Activated CD4-positive, alpha-beta T cell treated with anti-CD3 and anti-CD28 coated beads, Interleukin-2, Interleukin-4, amounts not matched to agents 100 ng/mL and 50 ng/mL, durations not matched to agents 16 hours and 8 hours (primary cell): ENCODE results near the gene CARMIL1.

Source experiments
- DNase-seq: peaks from one replicate; pipeline ENCODE4 v3.0.0-alpha.2; 2020; ENCODE audit warnings: low spot score

The CARMIL1 gene

GRCh38 chr6:25311331-25311840 is 32.2 kb downstream of the CARMIL1 start:
- no peak for DNase-seq

GRCh38 chr6:25312034-25312620 is 33.0 kb downstream of the CARMIL1 start:
- DNase-seq: no peak

GRCh38 chr6:25312703-25313102 is 33.5 kb downstream of the CARMIL1 start:
- DNase-seq: no peak

GRCh38 chr6:25314509-25315175 is 35.5 kb downstream of the CARMIL1 start:
- DNase-seq: no peak

- DNase-seq: no peak
These were observed 36.3 kb downstream of the CARMIL1 start for GRCh38 chr6:25315194-25316177.

- DNase-seq: no peak
These were observed 37.5 kb downstream of the CARMIL1 start for GRCh38 chr6:25316626-25317025.

- DNase-seq: no peak
These were observed 39.4 kb downstream of the CARMIL1 start for GRCh38 chr6:25318589-25318988.

- no peak for DNase-seq
These were observed 41.3 kb downstream of the CARMIL1 start for GRCh38 chr6:25320459-25320858.

GRCh38 chr6:25322692-25323091 is 43.5 kb downstream of the CARMIL1 start:
- no peak for DNase-seq

- no peak for DNase-seq
These were observed 45.0 kb downstream of the CARMIL1 start for GRCh38 chr6:25324066-25324762.

- no peak for DNase-seq
These were observed 47.0 kb downstream of the CARMIL1 start for GRCh38 chr6:25326126-25326525.

GRCh38 chr6:25326960-25327359 is 47.8 kb downstream of the CARMIL1 start:
- no peak for DNase-seq

- DNase-seq: no peak
These were observed 48.3 kb downstream of the CARMIL1 start for GRCh38 chr6:25327432-25327831.

- DNase-seq: no peak
These were observed 50.1 kb downstream of the CARMIL1 start for GRCh38 chr6:25329161-25329817.

GRCh38 chr6:25329982-25330381 is 50.8 kb downstream of the CARMIL1 start:
- no peak for DNase-seq

GRCh38 chr6:25330796-25331685 is 51.9 kb downstream of the CARMIL1 start:
- DNase-seq: no peak

- DNase-seq: no peak
These were observed 53.0 kb downstream of the CARMIL1 start for GRCh38 chr6:25332165-25332564.

GRCh38 chr6:25332655-25333071 is 53.5 kb downstream of the CARMIL1 start:
- no peak for DNase-seq

- no peak for DNase-seq
These were observed 54.3 kb downstream of the CARMIL1 start for GRCh38 chr6:25333471-25333870.

GRCh38 chr6:25334793-25335192 is 55.6 kb downstream of the CARMIL1 start:
- no peak for DNase-seq
